GM23338 (cell line): ENCODE measurements around the gene CPSF7. TPM values are rescaled to one million over a fixed set of nuclear protein-coding genes. Genes with fewer than 3 reads are reported as not detected.
A peak's percentile ranks its signal among the peaks of the same experiment; 100 is the strongest.

Experiments used
- ATAC-seq: fragments of 200-7000 bp; cut with Tn5 transposase; 3 replicates; pipeline ENCODE4 v1.9.1; 2020
- DNase-seq: peaks from one replicate; pipeline ENCODE4 v3.0.0-alpha.2; 2015; ENCODE audit warnings: low spot score
- H2AFZ ChIP-seq: fragments of 200-600 bp; sonication (generic); 2 replicates; pipeline ENCODE4 v1.8.0; 2016; ENCODE audit warnings: antibody characterized with exemption, mild to moderate bottlenecking, moderate library complexity
- H3F3A ChIP-seq: fragments of 200-600 bp; sonication (generic); replicated peaks from 2 replicates; pipeline ENCODE4 v1.8.0; 2017; ENCODE audit warnings: antibody characterized with exemption, mixed run types, low read depth
- H3K27ac ChIP-seq: fragments of 200-600 bp; sonication (generic); 2 replicates; pipeline ENCODE4 v1.6.1; 2016; ENCODE audit warnings: low read depth
- H3K27me3 ChIP-seq: fragments of 200-600 bp; sonication (generic); 2 replicates; pipeline ENCODE4 v1.8.0; 2016; ENCODE audit warnings: mild to moderate bottlenecking, mixed run types, moderate library complexity; ENCODE audit not compliant: insufficient read depth
- H3K36me3 ChIP-seq: fragments of 200-600 bp; sonication (generic); 2 replicates; pipeline ENCODE4 v1.8.0; 2016; ENCODE audit warnings: mild to moderate bottlenecking; ENCODE audit not compliant: insufficient read depth
- H3K4me1 ChIP-seq: fragments of 200-600 bp; sonication (generic); 2 replicates; pipeline ENCODE4 v1.8.0; 2016; ENCODE audit warnings: mild to moderate bottlenecking, moderate library complexity; ENCODE audit not compliant: insufficient read depth
- H3K4me2 ChIP-seq: fragments of 200-600 bp; sonication (generic); 2 replicates; pipeline ENCODE4 v1.7.1; 2017; ENCODE audit warnings: mixed run types
- H3K4me3 ChIP-seq: fragments of 200-600 bp; sonication (generic); 2 replicates; pipeline ENCODE4 v1.6.1; 2016; ENCODE audit warnings: mixed run types
- H3K79me2 ChIP-seq: fragments of 200-600 bp; sonication (generic); replicated peaks from 2 replicates; pipeline ENCODE4 v1.8.0; 2017; ENCODE audit warnings: mild to moderate bottlenecking; ENCODE audit not compliant: insufficient read depth
- H3K9me2 ChIP-seq: fragments of 200-600 bp; sonication (generic); 2 replicates; pipeline ENCODE4 v1.8.0; 2017; ENCODE audit not compliant: insufficient read depth
- H4K20me1 ChIP-seq: fragments of 200-600 bp; sonication (generic); replicated peaks from 2 replicates; pipeline ENCODE4 v1.8.0; 2017; ENCODE audit warnings: mild to moderate bottlenecking; ENCODE audit not compliant: insufficient read depth
- H3K27ac Mint-ChIP-seq: 2 replicates; pipeline ENCODE4 v1.8.0; 2020; ENCODE audit warnings: inconsistent platforms, mild to moderate bottlenecking, moderate library complexity, mixed read lengths
- H3K27me3 Mint-ChIP-seq: 3 replicates; pipeline ENCODE4 v1.8.0; 2022; ENCODE audit warnings: low read depth, mild to moderate bottlenecking, moderate library complexity, mixed read lengths, inconsistent platforms; ENCODE audit not compliant: insufficient read depth, poor library complexity
- H3K36me3 Mint-ChIP-seq: 3 replicates; pipeline ENCODE4 v1.8.0; 2021; ENCODE audit warnings: low read depth, mild to moderate bottlenecking, inconsistent platforms, moderate library complexity, mixed read lengths
- H3K4me1 Mint-ChIP-seq: 3 replicates; pipeline ENCODE4 v1.8.0; 2020; ENCODE audit warnings: mild to moderate bottlenecking, inconsistent platforms, mixed read lengths
- H3K4me3 Mint-ChIP-seq: 3 replicates; pipeline ENCODE4 v1.8.0; 2021; ENCODE audit warnings: moderate library complexity, mild to moderate bottlenecking, inconsistent platforms, mixed read lengths
- H3K9me3 Mint-ChIP-seq: 3 replicates; pipeline ENCODE4 v1.8.0; 2020; ENCODE audit warnings: moderate library complexity, mild to moderate bottlenecking, inconsistent platforms, mixed read lengths
- CREB1 ChIP-seq: fragments of 250-450 bp; sonication (Bioruptor Pico); IDR thresholded peaks from 2 replicates; pipeline ENCODE4 v1.5.0; 2020; ENCODE audit warnings: low read depth, mild to moderate bottlenecking, moderate library complexity
- EZH2 ChIP-seq: fragments of 200-600 bp; sonication (generic); IDR thresholded peaks from one replicate; pipeline ENCODE4 v1.8.0; 2017; ENCODE audit warnings: antibody characterized with exemption, mild to moderate bottlenecking, low read depth; ENCODE audit not compliant: unreplicated experiment
- EZH2phosphoT487 ChIP-seq: fragments of 200-600 bp; sonication (generic); IDR thresholded peaks from one replicate; pipeline ENCODE4 v1.8.1; 2018; ENCODE audit warnings: antibody characterized with exemption; ENCODE audit not compliant: unreplicated experiment
- JUNB ChIP-seq: IDR thresholded peaks from one replicate; pipeline ENCODE4 v1.6.1; 2016; ENCODE audit warnings: antibody characterized with exemption; ENCODE audit not compliant: unreplicated experiment
- NANOG ChIP-seq: IDR thresholded peaks from 2 replicates; pipeline ENCODE4 v1.6.1; 2016; ENCODE audit warnings: antibody characterized with exemption, borderline replicate concordance
- ZNF114 ChIP-seq: fragments of 250-450 bp; sonication (Bioruptor Pico); IDR thresholded peaks from 2 replicates; pipeline ENCODE4 v1.5.0; 2020; ENCODE audit warnings: mild to moderate bottlenecking, moderate library complexity
- ZNF331 ChIP-seq: fragments of 250-450 bp; sonication (Bioruptor Pico); IDR thresholded peaks from 2 replicates; pipeline ENCODE4 v1.5.0; 2020; ENCODE audit warnings: low read depth, mild to moderate bottlenecking, moderate library complexity
- polyA plus RNA-seq: library from polyadenylated mRNA; unstranded; fragments of >200 nt; fragmentation: Nextera tagmentation; extraction: Ambion mirVana; gene quantifications from 2 replicates; pipeline ENCODE4 v1.2.1, GENCODE V29; 2016
- total RNA-seq: library from RNA; depleted of rRNA; stranded (reverse); fragments of >200 nt; shearing (Covaris generic); gene quantifications from 2 replicates; pipeline ENCODE4 v1.2.3, GENCODE V29; 2014
- TF ChIP-seq, protein P1 (sequence below), 2 experiments: fragments of 200-600 bp in 1 of 2; sonication (generic) in 1 of 2; conservative IDR thresholded peaks; 2 replicates each; pipeline versions ENCODE4 v1.5.1 to v1.6.1; 2016 to 2017; ENCODE audit warnings: antibody characterized with exemption in 2 of 2, low read depth in 2 of 2, mild to moderate bottlenecking in 2 of 2, moderate library complexity in 1 of 2
- TF ChIP-seq, protein P2 (sequence below): IDR thresholded peaks from 2 replicates; pipeline ENCODE4 v1.6.1; 2016; ENCODE audit warnings: antibody characterized with exemption
- TF ChIP-seq, protein P3 (sequence below): IDR thresholded peaks from one replicate; pipeline ENCODE4 v1.6.1; 2018; ENCODE audit warnings: antibody characterized with exemption; ENCODE audit not compliant: unreplicated experiment

CPSF7 gene
- total and polyA plus RNA-seq, 2 experiments from 2014 or later: 27.4 to 60.6 TPM

DNA sequence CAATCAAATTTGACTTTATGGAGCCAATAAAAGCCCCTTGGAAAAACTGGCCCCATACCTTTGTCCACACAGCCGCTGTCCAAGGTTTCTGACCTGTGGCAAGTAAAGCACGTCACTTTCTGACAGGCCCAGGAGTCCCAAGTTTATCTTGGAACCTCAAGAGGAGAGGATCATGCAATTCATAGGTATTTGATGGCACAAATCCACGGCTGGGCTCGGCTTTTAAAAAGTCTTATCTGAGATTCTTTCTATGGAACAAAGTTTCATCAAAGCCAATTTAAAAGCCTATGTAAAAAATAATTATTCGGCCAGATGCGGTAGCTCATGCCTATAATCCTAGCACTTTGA is 54.0 kb downstream of the CPSF7 start (continued):
- TF ChIP-seq, protein P1, sequence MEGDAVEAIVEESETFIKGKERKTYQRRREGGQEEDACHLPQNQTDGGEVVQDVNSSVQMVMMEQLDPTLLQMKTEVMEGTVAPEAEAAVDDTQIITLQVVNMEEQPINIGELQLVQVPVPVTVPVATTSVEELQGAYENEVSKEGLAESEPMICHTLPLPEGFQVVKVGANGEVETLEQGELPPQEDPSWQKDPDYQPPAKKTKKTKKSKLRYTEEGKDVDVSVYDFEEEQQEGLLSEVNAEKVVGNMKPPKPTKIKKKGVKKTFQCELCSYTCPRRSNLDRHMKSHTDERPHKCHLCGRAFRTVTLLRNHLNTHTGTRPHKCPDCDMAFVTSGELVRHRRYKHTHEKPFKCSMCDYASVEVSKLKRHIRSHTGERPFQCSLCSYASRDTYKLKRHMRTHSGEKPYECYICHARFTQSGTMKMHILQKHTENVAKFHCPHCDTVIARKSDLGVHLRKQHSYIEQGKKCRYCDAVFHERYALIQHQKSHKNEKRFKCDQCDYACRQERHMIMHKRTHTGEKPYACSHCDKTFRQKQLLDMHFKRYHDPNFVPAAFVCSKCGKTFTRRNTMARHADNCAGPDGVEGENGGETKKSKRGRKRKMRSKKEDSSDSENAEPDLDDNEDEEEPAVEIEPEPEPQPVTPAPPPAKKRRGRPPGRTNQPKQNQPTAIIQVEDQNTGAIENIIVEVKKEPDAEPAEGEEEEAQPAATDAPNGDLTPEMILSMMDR (conservative IDR thresholded peaks at IDR 0.05; ENCODE audit: low read depth in 2 of 2): no peak
- no peak for TF ChIP-seq EZH2phosphoT487
- no peak for TF ChIP-seq NANOG
- TF ChIP-seq JUNB: no peak

DNA sequence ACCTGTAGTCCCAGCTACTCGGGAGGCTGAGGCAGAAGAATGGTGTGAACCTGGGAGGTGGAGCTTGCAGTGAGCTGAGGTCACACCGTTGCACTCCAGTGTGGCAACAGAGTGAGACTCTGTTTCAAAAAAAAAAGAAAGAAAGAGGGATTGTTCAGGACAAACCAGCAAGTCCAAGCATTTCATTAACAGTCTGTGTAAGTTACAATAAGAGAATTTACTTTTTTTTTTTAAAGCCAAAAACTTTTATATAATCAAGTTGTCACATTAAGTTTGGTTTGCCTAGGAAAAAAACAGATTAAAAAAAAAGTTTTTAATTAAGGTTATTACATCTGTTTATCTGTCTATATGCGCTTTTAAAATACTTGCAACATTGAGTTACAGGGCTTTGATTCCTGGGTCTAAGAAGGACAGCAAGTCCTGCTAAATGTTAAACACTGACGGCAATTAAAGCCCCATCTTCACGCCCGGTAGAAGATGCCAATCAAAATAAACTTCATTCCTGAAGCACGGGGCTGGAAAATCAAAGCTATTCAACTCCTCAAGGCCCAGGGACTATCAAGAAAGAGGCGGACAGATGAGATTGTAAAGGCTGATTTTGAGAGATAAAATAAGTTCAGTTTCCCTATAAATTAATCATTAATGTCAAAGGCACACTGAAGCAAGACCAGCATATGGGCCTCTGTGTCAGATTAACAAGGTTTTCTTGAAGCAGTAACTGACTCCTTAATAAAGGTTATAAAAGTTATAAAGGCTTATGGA is 56.9 kb downstream of the CPSF7 start:
- H3F3A ChIP-seq: 0 out of 2 replicates have a peak, but pooled peaks cover 3% of the 10 kb centered on the region
- H3K27me3 Mint-ChIP-seq: peaks cover 5% of the 10 kb centered on the region
- ATAC-seq (no peak), DNase-seq (peak; percentile 11)
- H3K27ac ChIP-seq: no peak overlapping the region
- H3K36me3 Mint-ChIP-seq: peaks cover 91% of the 10 kb centered on the region
- no peak overlapping the region for H3K4me2 ChIP-seq
- H3K4me1 ChIP-seq: no peaks in the 10 kb centered on the region
- H3K9me2 ChIP-seq: 0 out of 2 replicates have a peak, but pooled peaks cover 3% of the 10 kb centered on the region
- H3K27me3 ChIP-seq: no peaks in the 10 kb centered on the region
- H3K27ac Mint-ChIP-seq: no peak overlapping the region
- no peaks in the 10 kb centered on the region for H3K4me1 Mint-ChIP-seq
- H2AFZ ChIP-seq: no peak overlapping the region
- no peak for TF ChIP-seq NANOG
- TF ChIP-seq JUNB: no peak
- TF ChIP-seq, protein P1 (conservative IDR thresholded peaks at IDR 0.05; ENCODE audit: low read depth in 2 of 2): no peak
- TF ChIP-seq EZH2: no peak
- TF ChIP-seq, protein P2, sequence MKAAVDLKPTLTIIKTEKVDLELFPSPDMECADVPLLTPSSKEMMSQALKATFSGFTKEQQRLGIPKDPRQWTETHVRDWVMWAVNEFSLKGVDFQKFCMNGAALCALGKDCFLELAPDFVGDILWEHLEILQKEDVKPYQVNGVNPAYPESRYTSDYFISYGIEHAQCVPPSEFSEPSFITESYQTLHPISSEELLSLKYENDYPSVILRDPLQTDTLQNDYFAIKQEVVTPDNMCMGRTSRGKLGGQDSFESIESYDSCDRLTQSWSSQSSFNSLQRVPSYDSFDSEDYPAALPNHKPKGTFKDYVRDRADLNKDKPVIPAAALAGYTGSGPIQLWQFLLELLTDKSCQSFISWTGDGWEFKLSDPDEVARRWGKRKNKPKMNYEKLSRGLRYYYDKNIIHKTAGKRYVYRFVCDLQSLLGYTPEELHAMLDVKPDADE: no peak
- TF ChIP-seq CREB1 (CRISPR knock-in tag): no peak
- TF ChIP-seq ZNF114 (CRISPR knock-in tag): no peak
- TF ChIP-seq EZH2phosphoT487: no peak
- no peak for TF ChIP-seq ZNF331 (CRISPR knock-in tag)
- TF ChIP-seq, protein P3, sequence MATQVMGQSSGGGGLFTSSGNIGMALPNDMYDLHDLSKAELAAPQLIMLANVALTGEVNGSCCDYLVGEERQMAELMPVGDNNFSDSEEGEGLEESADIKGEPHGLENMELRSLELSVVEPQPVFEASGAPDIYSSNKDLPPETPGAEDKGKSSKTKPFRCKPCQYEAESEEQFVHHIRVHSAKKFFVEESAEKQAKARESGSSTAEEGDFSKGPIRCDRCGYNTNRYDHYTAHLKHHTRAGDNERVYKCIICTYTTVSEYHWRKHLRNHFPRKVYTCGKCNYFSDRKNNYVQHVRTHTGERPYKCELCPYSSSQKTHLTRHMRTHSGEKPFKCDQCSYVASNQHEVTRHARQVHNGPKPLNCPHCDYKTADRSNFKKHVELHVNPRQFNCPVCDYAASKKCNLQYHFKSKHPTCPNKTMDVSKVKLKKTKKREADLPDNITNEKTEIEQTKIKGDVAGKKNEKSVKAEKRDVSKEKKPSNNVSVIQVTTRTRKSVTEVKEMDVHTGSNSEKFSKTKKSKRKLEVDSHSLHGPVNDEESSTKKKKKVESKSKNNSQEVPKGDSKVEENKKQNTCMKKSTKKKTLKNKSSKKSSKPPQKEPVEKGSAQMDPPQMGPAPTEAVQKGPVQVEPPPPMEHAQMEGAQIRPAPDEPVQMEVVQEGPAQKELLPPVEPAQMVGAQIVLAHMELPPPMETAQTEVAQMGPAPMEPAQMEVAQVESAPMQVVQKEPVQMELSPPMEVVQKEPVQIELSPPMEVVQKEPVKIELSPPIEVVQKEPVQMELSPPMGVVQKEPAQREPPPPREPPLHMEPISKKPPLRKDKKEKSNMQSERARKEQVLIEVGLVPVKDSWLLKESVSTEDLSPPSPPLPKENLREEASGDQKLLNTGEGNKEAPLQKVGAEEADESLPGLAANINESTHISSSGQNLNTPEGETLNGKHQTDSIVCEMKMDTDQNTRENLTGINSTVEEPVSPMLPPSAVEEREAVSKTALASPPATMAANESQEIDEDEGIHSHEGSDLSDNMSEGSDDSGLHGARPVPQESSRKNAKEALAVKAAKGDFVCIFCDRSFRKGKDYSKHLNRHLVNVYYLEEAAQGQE: no peak
- no peak overlapping the region for H3K4me3 Mint-ChIP-seq
- peaks cover under 1% of the 10 kb centered on the region; the same call in 1 of the 2 replicates for H4K20me1 ChIP-seq
- peaks cover 38% of the 10 kb centered on the region for H3K36me3 ChIP-seq
- H3K4me3 ChIP-seq: no peak overlapping the region
- H3K9me3 Mint-ChIP-seq: peaks cover 48% of the 10 kb centered on the region
- H3K79me2 ChIP-seq: no peaks in the 10 kb centered on the region
